Gastroesophageal sphincter (tissue), 3 donors: ENCODE measurements around the gene MLEC.

Experiments used
- EP300 ChIP-seq: sonication (generic); formaldehyde crosslinking; IDR thresholded peaks from one replicate; pipeline ENCODE4 v1.6.1; 2017; ENCODE audit warnings: antibody characterized with exemption, mild to moderate bottlenecking
- POLR2A ChIP-seq, 2 donors: fragments of 450-650 bp; IDR thresholded peaks; one replicate each; pipeline ENCODE4 v1.6.1; 2017; ENCODE audit warnings: antibody characterized with exemption in 2 of 2, mild to moderate bottlenecking in 2 of 2, moderate library complexity in 1 of 2
- POLR2AphosphoS5 ChIP-seq: sonication (generic); formaldehyde crosslinking; IDR thresholded peaks from one replicate; pipeline ENCODE4 v1.6.1; 2017; ENCODE audit warnings: antibody characterized with exemption
- TF ChIP-seq, protein P1 (sequence below), 4 experiments: fragments of 200-600 bp in 2 of 4; fragments of 450-650 bp in 2 of 4; sonication (generic) in 1 of 4; IDR thresholded peaks; one replicate each; pipeline ENCODE4 v1.5.1; 2017 to 2019; ENCODE audit warnings: antibody characterized with exemption in 4 of 4, mild to moderate bottlenecking in 2 of 4, moderate library complexity in 2 of 4

DNA sequence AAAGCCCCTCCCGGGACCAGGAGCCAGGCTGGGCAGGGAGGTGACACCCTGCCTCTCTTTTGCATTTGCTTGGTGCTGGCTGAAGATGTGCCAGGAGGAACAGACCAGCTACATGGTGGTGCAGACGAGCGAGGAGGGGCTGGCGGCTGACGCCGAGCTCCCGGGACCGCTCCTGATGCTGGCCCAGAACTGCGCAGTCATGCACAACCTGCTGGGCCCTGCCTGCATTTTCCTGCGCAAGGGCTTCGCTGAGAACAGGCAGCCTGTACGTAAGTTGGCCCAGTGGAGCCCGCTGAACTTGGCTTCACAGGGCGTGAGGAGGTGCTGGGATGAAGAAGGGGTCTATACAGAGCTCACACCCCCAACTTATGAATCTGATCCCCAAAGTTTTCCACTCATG, 30.9 kb upstream of the MLEC start:
- no peak for TF ChIP-seq EP300
- TF ChIP-seq, protein P1, sequence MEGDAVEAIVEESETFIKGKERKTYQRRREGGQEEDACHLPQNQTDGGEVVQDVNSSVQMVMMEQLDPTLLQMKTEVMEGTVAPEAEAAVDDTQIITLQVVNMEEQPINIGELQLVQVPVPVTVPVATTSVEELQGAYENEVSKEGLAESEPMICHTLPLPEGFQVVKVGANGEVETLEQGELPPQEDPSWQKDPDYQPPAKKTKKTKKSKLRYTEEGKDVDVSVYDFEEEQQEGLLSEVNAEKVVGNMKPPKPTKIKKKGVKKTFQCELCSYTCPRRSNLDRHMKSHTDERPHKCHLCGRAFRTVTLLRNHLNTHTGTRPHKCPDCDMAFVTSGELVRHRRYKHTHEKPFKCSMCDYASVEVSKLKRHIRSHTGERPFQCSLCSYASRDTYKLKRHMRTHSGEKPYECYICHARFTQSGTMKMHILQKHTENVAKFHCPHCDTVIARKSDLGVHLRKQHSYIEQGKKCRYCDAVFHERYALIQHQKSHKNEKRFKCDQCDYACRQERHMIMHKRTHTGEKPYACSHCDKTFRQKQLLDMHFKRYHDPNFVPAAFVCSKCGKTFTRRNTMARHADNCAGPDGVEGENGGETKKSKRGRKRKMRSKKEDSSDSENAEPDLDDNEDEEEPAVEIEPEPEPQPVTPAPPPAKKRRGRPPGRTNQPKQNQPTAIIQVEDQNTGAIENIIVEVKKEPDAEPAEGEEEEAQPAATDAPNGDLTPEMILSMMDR (IDR thresholded peaks at IDR 0.05): no peak
- TF ChIP-seq POLR2A (IDR thresholded peaks at IDR 0.05): no peak
- TF ChIP-seq POLR2AphosphoS5: no peak
